Measurements from ENCODE around the gene DIS3. TPM values are rescaled to one million over a fixed set of nuclear protein-coding genes. Genes with fewer than 3 reads are reported as not detected.
"Not testable (repeated sequence)": the region's sequence is repeated elsewhere in the genome, so short reads cannot be mapped to it uniquely, and the experiment has no call there.

DIS3 gene
- total RNA-seq, 1 donor from 2014 or later, result 49.9 TPM

DNA sequence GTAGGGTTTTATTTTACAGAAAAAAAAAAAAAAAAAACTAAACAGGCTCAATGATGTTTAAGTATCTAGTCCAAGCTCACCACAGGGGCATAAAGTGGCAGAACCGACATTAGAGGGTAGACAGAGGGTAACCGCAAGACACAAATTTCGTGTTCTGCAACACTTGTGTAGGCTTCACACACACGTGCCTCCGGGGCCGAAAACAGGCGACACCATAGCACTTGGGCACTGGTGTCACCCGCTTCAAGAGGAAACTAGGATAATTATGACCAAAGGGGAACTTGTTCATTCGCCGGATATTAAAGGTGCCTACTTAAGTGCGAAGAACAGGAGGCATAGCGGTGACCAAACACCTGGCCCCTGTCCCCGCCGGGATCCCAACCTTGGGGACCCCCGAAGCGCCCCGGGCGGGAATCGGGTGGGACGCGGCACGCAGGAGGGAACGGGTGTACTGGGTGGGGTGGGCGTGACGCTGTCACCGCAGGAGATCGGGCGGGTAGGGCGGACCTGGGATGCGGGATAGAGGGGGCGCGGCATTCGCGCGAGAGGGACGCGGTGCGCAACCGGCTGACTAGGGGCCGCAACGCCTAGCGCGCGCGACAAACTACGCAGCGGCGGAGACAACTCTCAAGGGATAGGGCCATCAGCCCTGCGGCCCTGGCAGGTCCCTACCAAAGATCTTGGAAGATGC, 54.8 kb downstream of the DIS3 start:
- H3K36me3 Mint-ChIP-seq (ENCODE audit: low read depth), result peaks cover 30% of the 10 kb centered on the region
- peak; percentile 37 for DNase-seq (ENCODE audit: low spot score)
- no peaks in the 10 kb centered on the region for H3K9me3 Mint-ChIP-seq
- peak overlapping the region; percentile 99 for H3K4me3 Mint-ChIP-seq
- peaks cover 73% of the 10 kb centered on the region for H3K4me1 Mint-ChIP-seq (ENCODE audit: low read depth)
- peak overlapping the region; percentile 97 for H3K27ac Mint-ChIP-seq
- H3K27me3 Mint-ChIP-seq (ENCODE audit: insufficient read depth), result no peaks in the 10 kb centered on the region
- intact Hi-C loops (cut with micrococcal nuclease), result loop anchor here (1.0 to 10.0 kb wide), 11 partner anchors 16 to 1562 kb away; partner anchors contain the start of genes DIS3 and KLF12

DNA sequence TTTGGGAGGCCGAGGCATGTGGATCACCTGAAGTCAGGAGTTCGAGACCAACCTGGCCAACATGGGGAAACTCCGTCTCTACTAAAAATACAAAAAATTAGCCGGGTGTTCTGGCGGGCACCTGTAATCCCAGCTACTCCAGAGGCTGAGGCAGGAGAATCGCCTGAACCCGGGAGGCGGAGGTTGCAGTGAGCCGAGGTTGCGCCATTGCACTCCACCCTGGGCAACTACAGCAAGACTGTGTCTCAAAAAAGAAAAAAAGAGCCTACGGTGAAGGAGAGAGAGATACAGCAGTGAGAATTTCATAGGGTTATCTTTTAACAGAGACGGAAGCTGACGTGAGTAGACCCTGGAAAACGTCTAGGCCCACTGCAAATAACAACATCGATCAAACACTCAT, 55.5 kb downstream of the DIS3 start:
- H3K9me3 Mint-ChIP-seq; DNase-seq (ENCODE audit: low spot score); H3K27me3 Mint-ChIP-seq (ENCODE audit: insufficient read depth): not testable (repeated sequence)
- peak overlapping the region; percentile 97 for H3K27ac Mint-ChIP-seq
- peaks cover 73% of the 10 kb centered on the region for H3K4me1 Mint-ChIP-seq (ENCODE audit: low read depth)
- H3K36me3 Mint-ChIP-seq (ENCODE audit: low read depth), result peaks cover 31% of the 10 kb centered on the region
- intact Hi-C loops (cut with micrococcal nuclease), result loop anchor here (2.0 to 10.0 kb wide), 7 partner anchors 17 to 1563 kb away; partner anchors contain the start of gene KLF12
- peak overlapping the region; percentile 99 for H3K4me3 Mint-ChIP-seq

DNA sequence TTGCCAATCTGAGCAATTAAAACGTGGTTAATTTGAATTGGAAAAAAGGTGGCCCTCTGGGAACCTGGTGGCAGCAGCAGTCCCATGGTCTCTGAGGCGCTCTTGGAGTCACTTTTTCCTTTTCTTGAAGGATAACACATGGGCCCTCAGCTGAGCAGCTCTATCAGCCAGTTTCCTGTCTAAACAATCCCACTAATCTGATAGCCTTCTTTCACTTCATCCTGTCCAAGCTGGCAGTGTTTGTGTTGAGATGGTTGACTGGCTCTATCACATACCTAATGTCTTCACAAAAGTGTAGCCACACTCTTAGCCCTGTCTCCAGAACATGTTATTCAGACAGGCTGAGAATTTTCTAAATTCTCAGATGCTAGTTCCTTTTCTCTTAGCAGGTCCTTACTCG, 64.9 kb downstream of the DIS3 start:
- no peaks in the 10 kb centered on the region for H3K27me3 Mint-ChIP-seq (ENCODE audit: insufficient read depth)
- DNase-seq (ENCODE audit: low spot score), result no peak
- no peak overlapping the region for H3K27ac Mint-ChIP-seq
- intact Hi-C loops (cut with micrococcal nuclease), result no loop called here
- H3K9me3 Mint-ChIP-seq, result peaks cover 18% of the 10 kb centered on the region
- H3K4me1 Mint-ChIP-seq (ENCODE audit: low read depth), result peaks cover 20% of the 10 kb centered on the region
- H3K36me3 Mint-ChIP-seq (ENCODE audit: low read depth), result peaks cover 65% of the 10 kb centered on the region
- H3K4me3 Mint-ChIP-seq, result no peak overlapping the region

Other genes starting within 250 kb of the DIS3 start
- gene MZT1, start 54.3 kb downstream of the DIS3 start, total RNA-seq, result 21.2 and 22.8 TPM in 2 replicates
- gene BORA, start 54.0 kb downstream of the DIS3 start, total RNA-seq, result 14.6 and 19.4 TPM in 2 replicates
- gene PIBF1, start 233 bp upstream of the DIS3 start, total RNA-seq, result 20.9 and 21.2 TPM in 2 replicates

All from activated T-helper 1 cell treated with anti-CD3 and anti-CD28 coated beads, Interleukin-12 subunit alpha, Interleukin-12 subunit beta, Interleukin-2, Interleukin-4 antibody, amounts not matched to agents 30 ng/mL and 10 ng/mL and 1 ng/mL, durations not matched to agents 14 hours and 24 hours and 36 hours (primary cell).